Left kidney (tissue), 2 donors: Measurements from ENCODE around the gene TMPRSS11B. TPM values are rescaled to one million over a fixed set of nuclear protein-coding genes. Genes with fewer than 3 reads are reported as not detected.
"Not testable (repeated sequence)": the region's sequence is repeated elsewhere in the genome, so short reads cannot be mapped to it uniquely, and the experiment has no call there.

Source experiments
- DNase-seq: peaks from one replicate; pipeline ENCODE4 v3.0.0-alpha.2; 2013
- polyA plus RNA-seq: library from polyadenylated mRNA; unstranded; fragments of 120-200 nt; gene quantifications from one replicate; pipeline ENCODE4 v1.2.1, GENCODE V29; 2013; ENCODE audit not compliant: insufficient read length

The TMPRSS11B gene
- polyA plus RNA-seq, 1 donor = 0.08 TPM

- DNase-seq = no peak
Observed at GRCh38 chr4:68228568-68228967, 16.9 kb downstream of the TMPRSS11B start.

- no peak for DNase-seq
Observed at GRCh38 chr4:68218044-68218443, 27.4 kb downstream of the TMPRSS11B start.

GRCh38 chr4:68216501-68216900 is 29.0 kb downstream of the TMPRSS11B start:
- no peak for DNase-seq

GRCh38 chr4:68209003-68209402 is 36.5 kb downstream of the TMPRSS11B start:
- DNase-seq = no peak

- not testable (repeated sequence) for DNase-seq
Observed at GRCh38 chr4:68194305-68194704, 51.2 kb downstream of the TMPRSS11B start.

GRCh38 chr4:68193194-68193593 is 52.3 kb downstream of the TMPRSS11B start:
- DNase-seq = no peak

GRCh38 chr4:68187145-68187544 is 58.3 kb downstream of the TMPRSS11B start:
- DNase-seq = no peak

GRCh38 chr4:68184923-68185322 is 60.6 kb downstream of the TMPRSS11B start:
- no peak for DNase-seq

- DNase-seq = no peak
Observed at GRCh38 chr4:68183417-68183816, 62.1 kb downstream of the TMPRSS11B start.

GRCh38 chr4:68182382-68182820 is 63.1 kb downstream of the TMPRSS11B start:
- no peak for DNase-seq

- no peak for DNase-seq
Observed at GRCh38 chr4:68180849-68181526, 64.5 kb downstream of the TMPRSS11B start.

GRCh38 chr4:68176904-68177303 is 68.6 kb downstream of the TMPRSS11B start:
- no peak for DNase-seq

Other genes with a start within 250 kb of the TMPRSS11B start
- 0.12 TPM for gene TMPRSS11F, start 115.8 kb downstream of the TMPRSS11B start, polyA plus RNA-seq
- 225 TPM for gene YTHDC1, start 104.4 kb upstream of the TMPRSS11B start, polyA plus RNA-seq
- gene TMPRSS11E, start 201.8 kb upstream of the TMPRSS11B start, polyA plus RNA-seq = not detected